DMS79 (cell line): ENCODE results near the gene SH3GLB2.
"Not testable (repeated sequence)": the region's sequence is repeated elsewhere in the genome, so short reads cannot be mapped to it uniquely, and the experiment has no call there.

ENCODE experiments used
- DNase-seq: peaks from one replicate; lab custom pipeline; 2025; lab: John Stamatoyannopoulos, UW

SH3GLB2 gene

DNA sequence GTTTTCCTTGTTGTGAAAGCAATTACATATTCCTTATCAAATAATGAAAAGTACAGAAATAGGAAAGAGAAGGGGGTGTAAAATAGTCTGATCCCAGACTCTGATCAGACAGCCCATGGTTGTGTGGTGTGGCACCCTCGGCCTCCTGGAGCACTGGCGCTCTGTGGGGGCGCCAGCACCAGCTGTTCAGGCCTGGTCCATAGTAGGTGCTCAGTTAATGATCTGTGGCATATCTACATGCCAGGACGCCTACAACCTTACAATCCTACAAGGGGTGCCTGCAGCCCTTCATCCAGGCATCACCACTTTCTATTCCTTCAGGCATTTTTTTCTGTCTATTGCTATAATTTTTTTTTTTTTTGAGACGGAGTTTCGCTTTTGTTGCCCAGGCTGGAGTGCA lies 24.9 kb upstream of the SH3GLB2 start:
- DNase-seq, result no peak

DNA sequence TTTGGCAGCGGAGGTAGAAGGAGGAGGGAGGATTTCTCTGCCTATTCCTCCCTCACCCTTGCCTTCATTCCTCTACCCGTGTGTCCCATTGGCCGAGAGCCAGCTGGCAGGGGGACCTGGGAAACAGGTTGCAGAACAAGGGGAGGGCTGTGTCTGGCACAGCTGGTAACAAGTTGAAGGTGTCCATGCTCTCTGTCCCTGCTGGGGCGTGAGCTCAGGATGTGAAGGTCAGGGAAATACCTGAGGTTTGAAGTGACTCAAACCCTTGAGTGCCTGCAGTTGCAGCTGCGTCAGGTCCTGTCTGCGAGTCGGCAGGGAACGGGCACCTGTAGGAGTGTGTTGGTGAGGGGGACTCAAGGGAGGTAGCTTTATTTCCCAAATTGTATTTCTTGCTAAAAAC lies 24.5 kb upstream of the SH3GLB2 start:
- peak; percentile 53 for DNase-seq

GRCh38 chr9:129042016-129042415 lies 13.9 kb upstream of the SH3GLB2 start:
- no peak for DNase-seq

GRCh38 chr9:129040113-129040643 lies 12.0 kb upstream of the SH3GLB2 start:
- DNase-seq, result no peak

DNA sequence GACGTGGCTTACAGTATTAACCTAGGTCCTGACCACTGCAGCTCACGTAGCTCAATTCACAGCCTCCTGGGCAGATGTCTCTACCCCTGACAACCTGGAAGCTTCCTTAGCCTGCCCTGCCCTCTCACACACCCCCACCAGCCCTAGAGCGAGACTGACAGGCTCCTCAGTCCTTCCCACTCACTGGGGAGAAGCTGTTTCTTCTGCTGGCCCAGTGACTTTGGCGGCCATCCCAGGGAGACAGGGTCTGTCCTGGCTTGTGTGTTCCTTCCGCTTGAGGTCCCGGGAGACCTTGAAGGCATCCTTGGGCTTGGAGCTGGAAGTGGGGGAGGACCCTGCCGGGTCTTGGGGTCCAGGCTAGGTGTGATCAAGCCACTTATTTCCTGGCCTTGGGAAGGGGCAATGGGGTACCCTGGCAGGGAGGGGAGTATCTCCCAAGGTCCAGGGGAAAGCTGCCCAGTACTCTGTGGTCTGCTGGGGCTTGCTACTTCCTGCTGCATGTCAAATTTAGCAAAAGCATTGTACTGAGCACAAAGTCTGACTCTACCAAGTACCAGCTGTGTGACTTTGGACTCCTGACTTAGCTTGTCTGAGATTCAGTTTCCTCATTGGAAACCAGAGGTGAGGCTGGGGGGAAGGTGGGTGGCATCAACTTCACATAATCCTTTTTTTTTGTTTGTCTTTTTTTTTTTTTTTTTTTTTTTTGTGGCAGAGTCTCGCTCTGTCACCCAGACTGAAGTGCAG lies 10.2 kb upstream of the SH3GLB2 start:
- no peak for DNase-seq

DNA sequence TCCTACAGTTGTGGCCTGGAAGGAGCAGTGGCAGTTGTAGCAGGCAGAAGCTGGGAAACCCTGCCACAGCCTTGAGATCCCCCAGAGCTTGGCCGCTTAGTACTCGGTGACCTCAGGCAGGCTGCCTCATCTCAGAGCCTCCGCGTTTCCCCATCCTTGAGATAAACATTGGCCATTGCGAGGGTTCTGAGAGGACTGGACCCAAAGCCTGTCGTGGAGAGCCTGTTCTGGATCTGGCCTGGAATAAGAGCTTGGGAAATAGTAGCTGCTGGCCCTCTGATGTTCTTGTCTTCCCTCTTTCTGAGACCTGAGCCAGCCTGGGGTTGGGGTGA lies 9.6 kb upstream of the SH3GLB2 start:
- DNase-seq, result no peak

DNA sequence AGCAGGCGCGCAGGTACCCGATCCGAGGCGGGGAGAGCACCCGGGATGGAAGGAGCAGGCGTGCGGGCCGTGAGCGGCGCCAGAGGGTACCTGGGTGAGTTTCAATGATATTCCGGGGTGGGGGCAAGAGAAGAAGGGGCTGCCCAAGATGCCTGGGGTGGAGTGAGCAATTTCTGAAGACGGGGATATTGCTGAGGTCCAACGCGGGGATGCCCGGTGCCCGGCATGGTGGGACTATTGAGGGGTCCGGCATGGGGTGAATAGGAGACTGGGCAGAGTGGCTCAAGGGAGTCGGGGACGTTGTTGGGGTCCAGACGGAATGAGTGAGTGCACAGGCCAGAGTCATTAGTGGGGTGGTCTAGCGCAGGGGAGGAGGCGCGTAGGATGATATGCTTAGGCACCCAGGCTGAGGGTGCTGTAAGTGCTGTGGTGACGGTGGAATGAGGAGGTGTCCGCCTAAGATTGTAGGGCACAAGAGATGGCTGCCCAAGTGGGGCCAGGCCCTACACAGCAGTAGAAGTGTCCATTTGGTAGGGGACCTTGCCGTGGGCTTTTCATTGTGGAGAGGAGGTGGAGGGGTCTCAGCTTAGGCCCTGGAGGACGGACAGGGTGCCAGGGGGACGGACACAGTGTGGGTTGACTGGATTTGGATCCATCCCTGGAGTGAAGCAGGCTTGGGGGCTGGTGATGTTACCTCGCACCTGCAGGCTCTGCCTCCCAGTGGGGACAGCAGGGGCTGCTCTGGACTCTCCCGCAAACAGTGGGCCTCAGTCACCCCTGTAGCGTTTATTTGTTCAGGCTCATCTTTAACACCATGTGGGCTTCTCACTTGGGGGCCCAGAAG lies 9.0 kb upstream of the SH3GLB2 start:
- DNase-seq, result no peak

- DNase-seq, result peak; percentile 99
These were observed 8.3 kb upstream of the SH3GLB2 start, which contains the start of gene MIGA2 for GRCh38 chr9:129036241-129036922. Gene MIGA2 (plus strand): TSS chr9:129036626. CDS start chr9:129040595, 3,969 bp downstream.

DNA sequence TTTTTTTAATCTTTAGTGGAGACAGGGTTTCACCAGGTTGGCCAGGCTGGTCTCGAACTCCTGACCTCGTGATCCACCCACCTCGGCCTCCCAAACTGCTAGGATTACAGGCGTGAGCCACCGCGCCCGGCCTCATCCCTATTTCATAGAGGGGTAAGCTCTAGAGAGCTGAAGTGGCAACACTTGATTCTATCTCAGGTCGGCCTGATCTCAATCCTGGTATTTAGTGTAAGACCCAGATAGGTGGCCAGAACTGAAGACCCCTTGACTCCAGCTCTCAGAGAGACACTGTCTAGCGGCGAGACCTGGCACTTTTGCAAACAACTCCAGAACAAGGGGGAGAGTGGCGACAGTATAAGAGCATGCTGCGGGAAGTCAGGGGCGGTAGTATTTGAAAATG lies 7.7 kb upstream of the SH3GLB2 start:
- not testable (repeated sequence) for DNase-seq

DNA sequence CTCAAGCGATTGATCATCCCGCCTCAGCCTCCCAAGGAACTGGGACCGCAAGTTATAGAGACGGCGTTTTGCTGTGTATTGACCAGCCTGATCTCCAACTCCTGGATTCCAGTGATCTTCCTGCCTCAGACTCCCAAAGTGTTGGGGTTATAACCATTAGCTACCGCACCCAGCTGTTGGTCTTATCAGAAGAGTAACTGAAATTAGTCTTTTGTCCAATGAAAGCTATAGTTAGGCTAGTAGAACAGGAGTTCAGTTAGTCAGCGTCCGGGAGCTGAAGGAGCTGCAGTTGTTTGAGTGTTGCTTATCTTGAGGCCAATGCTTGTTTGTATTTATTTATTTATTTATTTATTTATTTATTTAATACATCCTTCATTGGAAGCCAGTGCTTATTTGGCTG lies 5.1 kb upstream of the SH3GLB2 start:
- DNase-seq, result no peak

GRCh38 chr9:129032541-129033159 lies 4.5 kb upstream of the SH3GLB2 start:
- no peak for DNase-seq

DNA sequence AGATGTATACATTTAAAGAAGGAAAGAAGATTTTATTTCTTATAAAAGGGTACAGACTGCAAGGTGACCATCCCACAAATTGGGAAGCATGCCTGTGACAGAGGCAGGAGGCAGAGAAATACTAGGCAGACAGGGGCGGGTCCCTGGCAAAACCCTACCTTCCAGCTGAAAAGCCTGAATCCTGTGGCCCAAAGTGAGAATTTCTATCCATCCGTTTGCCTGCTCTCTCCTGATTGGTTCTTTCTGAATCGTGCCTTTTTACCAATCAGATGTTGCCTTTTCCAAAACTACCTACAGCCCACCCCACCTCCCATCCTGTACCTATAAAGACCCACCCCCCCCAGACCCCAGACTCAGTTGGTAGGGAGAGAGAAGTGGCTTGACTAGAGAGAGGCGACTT lies 3.4 kb upstream of the SH3GLB2 start:
- no peak for DNase-seq

DNA sequence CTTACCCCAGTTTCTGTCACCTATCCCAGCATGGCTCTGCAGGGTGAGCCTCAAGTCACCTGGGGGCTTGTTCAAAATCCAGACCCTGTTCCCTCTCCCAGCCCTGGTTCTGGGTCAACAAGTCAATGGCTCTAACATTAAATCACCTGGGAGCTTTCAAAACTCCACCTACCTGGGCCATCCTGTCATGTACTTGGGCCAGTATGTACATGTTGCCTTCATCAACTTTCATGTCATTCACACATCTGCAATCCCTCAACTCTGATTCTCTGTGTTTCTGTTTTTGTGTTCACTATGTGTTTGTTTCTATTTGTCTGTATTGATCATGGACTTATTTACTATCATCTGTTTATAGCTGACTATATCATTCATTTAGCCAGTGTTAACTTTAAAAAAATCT lies 2.1 kb upstream of the SH3GLB2 start:
- DNase-seq, result no peak

- peak; percentile 32 for DNase-seq
These were observed 393 bp downstream of the SH3GLB2 start for GRCh38 chr9:129027685-129028191.

- no peak for DNase-seq
These were observed 877 bp downstream of the SH3GLB2 start for GRCh38 chr9:129027224-129027684.

GRCh38 chr9:129026442-129027223 lies 1.5 kb downstream of the SH3GLB2 start:
- peak; percentile 56 for DNase-seq

GRCh38 chr9:129023908-129024233 lies 4.3 kb downstream of the SH3GLB2 start:
- no peak for DNase-seq

GRCh38 chr9:129023036-129023907 lies 4.9 kb downstream of the SH3GLB2 start:
- DNase-seq, result no peak

GRCh38 chr9:129022037-129022436 lies 6.1 kb downstream of the SH3GLB2 start:
- DNase-seq, result no peak

DNA sequence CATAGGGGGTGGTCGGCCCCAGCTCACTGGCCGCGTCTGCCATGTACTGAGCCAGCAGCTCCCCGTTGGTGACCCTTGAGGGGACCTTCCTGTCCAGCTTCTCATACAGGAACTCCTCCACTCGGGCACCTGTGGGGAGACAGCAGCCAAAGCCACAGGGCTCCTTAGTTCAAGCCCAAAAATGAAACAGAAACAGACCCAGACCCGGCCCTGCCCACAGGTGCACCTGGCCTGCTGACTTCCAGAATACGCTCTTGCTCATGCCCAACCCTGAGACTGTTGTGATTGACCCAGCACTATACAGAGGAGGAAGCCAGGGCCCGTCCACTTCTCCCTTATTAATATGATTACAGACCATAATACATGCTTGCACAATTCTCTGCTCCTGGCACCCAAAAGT lies 7.0 kb downstream of the SH3GLB2 start:
- no peak for DNase-seq
